Measurements from ENCODE around the gene SLC29A1.

DNA sequence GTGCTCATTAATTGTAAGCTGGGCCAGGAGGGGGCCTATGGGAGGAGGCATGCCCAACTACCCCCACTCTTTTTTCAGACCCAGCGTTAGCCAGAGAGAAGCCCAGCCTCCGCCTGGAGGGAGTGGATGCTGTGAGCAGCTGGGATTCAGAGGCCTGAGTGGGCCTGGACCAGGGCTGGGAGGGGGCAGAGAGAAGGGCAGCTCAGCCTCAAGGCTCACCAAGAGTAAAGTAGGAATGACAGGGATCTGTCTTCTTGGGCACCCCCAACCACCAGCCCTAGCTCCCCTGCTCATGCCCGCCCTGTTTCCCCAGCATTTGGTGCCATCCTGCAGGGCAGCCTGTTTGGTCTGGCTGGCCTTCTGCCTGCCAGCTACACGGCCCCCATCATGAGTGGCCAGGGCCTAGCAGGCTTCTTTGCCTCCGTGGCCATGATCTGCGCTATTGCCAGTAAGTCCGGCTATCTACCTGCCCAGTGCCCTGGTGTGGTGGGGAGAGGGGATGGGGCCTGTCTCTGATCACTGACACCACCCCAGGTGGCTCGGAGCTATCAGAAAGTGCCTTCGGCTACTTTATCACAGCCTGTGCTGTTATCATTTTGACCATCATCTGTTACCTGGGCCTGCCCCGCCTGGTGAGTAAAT lies 6.8 kb downstream of the SLC29A1 start:
- TF ChIP-seq, protein P1, sequence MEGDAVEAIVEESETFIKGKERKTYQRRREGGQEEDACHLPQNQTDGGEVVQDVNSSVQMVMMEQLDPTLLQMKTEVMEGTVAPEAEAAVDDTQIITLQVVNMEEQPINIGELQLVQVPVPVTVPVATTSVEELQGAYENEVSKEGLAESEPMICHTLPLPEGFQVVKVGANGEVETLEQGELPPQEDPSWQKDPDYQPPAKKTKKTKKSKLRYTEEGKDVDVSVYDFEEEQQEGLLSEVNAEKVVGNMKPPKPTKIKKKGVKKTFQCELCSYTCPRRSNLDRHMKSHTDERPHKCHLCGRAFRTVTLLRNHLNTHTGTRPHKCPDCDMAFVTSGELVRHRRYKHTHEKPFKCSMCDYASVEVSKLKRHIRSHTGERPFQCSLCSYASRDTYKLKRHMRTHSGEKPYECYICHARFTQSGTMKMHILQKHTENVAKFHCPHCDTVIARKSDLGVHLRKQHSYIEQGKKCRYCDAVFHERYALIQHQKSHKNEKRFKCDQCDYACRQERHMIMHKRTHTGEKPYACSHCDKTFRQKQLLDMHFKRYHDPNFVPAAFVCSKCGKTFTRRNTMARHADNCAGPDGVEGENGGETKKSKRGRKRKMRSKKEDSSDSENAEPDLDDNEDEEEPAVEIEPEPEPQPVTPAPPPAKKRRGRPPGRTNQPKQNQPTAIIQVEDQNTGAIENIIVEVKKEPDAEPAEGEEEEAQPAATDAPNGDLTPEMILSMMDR (conservative IDR thresholded peaks at IDR 0.05; ENCODE audit: low read depth, low read length) = no peak
- TF ChIP-seq EZH2 (IDR thresholded peaks at IDR 0.05; ENCODE audit: low read length, unreplicated experiment) = no peak
